Adipocyte (in vitro differentiated cells): ENCODE data around the gene HMCN1.

Experiments
- DNase-seq: peaks from one replicate; pipeline ENCODE4 v3.0.0-alpha.2; 2015; ENCODE audit warnings: low read depth
- H3K27me3 ChIP-seq: replicated peaks from 2 replicates; pipeline ENCODE4 v1.7.0; 2013; ENCODE audit warnings: mild to moderate bottlenecking, low read length, moderate library complexity; ENCODE audit not compliant: control insufficient read depth, insufficient read depth
- H3K36me3 ChIP-seq: 2 replicates; pipeline ENCODE4 v1.7.0; 2013; ENCODE audit warnings: low read length, mild to moderate bottlenecking, moderate library complexity; ENCODE audit not compliant: control insufficient read depth, insufficient read depth, severe bottlenecking
- H3K4me1 ChIP-seq: 2 replicates; pipeline ENCODE4 v1.7.0; 2013; ENCODE audit warnings: mild to moderate bottlenecking, low read length, moderate library complexity; ENCODE audit not compliant: control insufficient read depth, insufficient read depth
- H3K4me3 ChIP-seq: 2 replicates; pipeline ENCODE4 v1.7.0; 2013; ENCODE audit warnings: mild to moderate bottlenecking, low read length, moderate library complexity
- H3K9ac ChIP-seq: 2 replicates; pipeline ENCODE4 v1.7.0; 2013; ENCODE audit warnings: mild to moderate bottlenecking, low read length, moderate library complexity
- H3K9me3 ChIP-seq: 2 replicates; pipeline ENCODE4 v1.7.0; 2013; ENCODE audit warnings: mild to moderate bottlenecking, low read length, moderate library complexity; ENCODE audit not compliant: control insufficient read depth

HMCN1 gene

DNA sequence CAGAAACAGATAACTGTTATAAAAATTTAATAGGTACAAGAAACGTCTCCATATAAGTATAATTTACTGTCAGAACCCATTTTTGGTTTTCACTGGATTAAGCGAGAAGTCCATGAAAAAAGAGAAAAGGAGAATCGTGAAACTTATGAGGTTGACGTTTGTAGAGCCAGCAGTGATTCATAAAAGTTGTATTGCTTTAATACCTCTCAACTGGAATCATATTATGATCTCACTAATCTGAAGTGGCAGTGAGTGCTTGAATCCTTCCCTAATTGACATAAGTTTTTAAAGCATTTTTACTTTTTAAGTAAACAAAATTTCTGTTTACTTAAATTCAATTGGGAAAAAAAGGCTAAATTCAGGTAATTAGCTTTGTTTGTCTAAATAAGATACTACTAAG is 325.6 kb downstream of the HMCN1 start:
- no peak for DNase-seq
- Histone ChIP-seq H3K4me1 (peaks cover 16% of the 10 kb centered on the region), H3K36me3 (no peaks in the 10 kb centered on the region), H3K9ac (no peak overlapping the region), H3K27me3 (no peaks in the 10 kb centered on the region), H3K4me3 (peak overlapping the region; percentile 62), H3K9me3 (no peaks in the 10 kb centered on the region)

DNA sequence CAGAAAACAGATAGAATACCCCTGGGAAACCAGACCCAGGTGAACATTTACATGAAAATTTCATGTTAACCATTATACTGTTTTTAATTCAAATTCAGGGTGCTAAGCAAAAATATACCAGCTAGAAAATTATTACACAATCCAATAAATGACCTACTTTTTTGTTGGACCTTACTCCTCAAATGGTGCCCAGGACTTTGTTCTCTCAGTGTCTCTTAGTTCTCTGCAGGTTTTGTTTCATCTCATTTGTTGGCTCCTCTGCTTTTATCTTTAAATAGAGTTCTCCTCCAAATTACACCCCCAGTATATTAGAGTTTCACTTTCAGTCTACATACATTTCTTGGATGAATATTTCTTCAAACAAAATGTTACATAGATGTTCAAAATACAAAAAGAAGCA is 326.0 kb downstream of the HMCN1 start:
- Histone ChIP-seq H3K27me3 (no peaks in the 10 kb centered on the region), H3K9ac (no peak overlapping the region), H3K36me3 (no peaks in the 10 kb centered on the region), H3K4me3 (no peak overlapping the region), H3K4me1 (peaks cover 16% of the 10 kb centered on the region), H3K9me3 (no peaks in the 10 kb centered on the region)
- no peak for DNase-seq

GRCh38 chr1:186063091-186063657 is 329.0 kb downstream of the HMCN1 start:
- Histone ChIP-seq H3K36me3 (no peaks in the 10 kb centered on the region), H3K9ac (no peak overlapping the region), H3K4me3 (no peak overlapping the region), H3K9me3 (no peaks in the 10 kb centered on the region), H3K4me1 (peaks cover 16% of the 10 kb centered on the region), H3K27me3 (no peaks in the 10 kb centered on the region)
- no peak for DNase-seq

- Histone ChIP-seq H3K9me3 (no peaks in the 10 kb centered on the region), H3K36me3 (no peaks in the 10 kb centered on the region), H3K4me3 (no peak overlapping the region), H3K4me1 (no peaks in the 10 kb centered on the region), H3K9ac (no peak overlapping the region), H3K27me3 (no peaks in the 10 kb centered on the region)
- DNase-seq: no peak
Measured at GRCh38 chr1:186066411-186066810, 332.2 kb downstream of the HMCN1 start.

- Histone ChIP-seq H3K27me3 (no peaks in the 10 kb centered on the region), H3K4me3 (no peak overlapping the region), H3K36me3 (no peaks in the 10 kb centered on the region), H3K9ac (no peak overlapping the region), H3K9me3 (no peaks in the 10 kb centered on the region), H3K4me1 (peaks cover 15% of the 10 kb centered on the region)
- DNase-seq: no peak
Measured at GRCh38 chr1:186073697-186074096, 339.5 kb downstream of the HMCN1 start.

DNA sequence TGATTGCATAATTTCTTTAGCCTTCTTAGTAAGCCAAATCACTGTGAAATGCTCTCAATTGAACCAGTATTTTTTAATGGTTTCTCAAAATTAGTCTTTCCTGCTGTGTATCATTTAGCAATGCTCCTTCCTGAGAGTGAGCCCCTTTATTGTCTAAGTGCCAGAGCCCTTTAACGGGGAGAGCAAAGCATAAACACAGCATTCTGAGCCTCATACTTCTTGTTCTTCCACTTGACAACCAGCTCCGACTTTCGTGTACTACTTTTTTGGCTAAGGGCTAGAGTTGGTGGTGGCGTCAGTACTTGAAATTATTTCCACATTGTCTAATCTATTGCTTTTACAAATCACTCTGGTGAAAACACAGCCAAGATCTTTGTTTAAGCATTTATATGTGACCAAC is 341.8 kb downstream of the HMCN1 start:
- H3K9ac ChIP-seq: no peak overlapping the region
- H3K27me3 ChIP-seq: no peaks in the 10 kb centered on the region
- DNase-seq: no peak
- no peaks in the 10 kb centered on the region for H3K9me3 ChIP-seq
- peaks cover 17% of the 10 kb centered on the region for H3K4me1 ChIP-seq
- H3K36me3 ChIP-seq: no peaks in the 10 kb centered on the region
- peak overlapping the region; percentile 71 for H3K4me3 ChIP-seq

DNA sequence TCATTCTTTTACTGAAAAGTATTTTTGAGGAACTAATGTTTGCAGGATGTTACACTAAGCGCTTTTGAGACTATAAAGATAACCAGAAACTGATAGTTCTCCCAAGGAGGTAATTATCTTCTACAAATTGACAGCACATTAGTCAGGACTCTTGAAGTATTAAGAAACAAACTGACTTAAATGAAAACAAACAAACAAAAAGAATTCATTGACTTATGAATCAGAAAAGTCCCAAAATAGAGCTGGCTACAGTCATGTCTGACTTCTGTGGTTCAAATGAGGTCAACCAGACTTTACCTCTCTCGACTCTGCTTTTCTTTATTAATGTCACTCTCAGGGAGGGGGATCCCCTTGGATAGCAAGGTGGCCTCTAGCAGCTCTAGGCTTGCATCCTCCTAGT is 344.1 kb downstream of the HMCN1 start:
- no peaks in the 10 kb centered on the region for H3K36me3 ChIP-seq
- no peaks in the 10 kb centered on the region for H3K9me3 ChIP-seq
- no peak overlapping the region for H3K4me3 ChIP-seq
- no peak overlapping the region for H3K9ac ChIP-seq
- DNase-seq: peak; percentile 57
- H3K4me1 ChIP-seq: peaks cover 22% of the 10 kb centered on the region
- no peaks in the 10 kb centered on the region for H3K27me3 ChIP-seq

DNA sequence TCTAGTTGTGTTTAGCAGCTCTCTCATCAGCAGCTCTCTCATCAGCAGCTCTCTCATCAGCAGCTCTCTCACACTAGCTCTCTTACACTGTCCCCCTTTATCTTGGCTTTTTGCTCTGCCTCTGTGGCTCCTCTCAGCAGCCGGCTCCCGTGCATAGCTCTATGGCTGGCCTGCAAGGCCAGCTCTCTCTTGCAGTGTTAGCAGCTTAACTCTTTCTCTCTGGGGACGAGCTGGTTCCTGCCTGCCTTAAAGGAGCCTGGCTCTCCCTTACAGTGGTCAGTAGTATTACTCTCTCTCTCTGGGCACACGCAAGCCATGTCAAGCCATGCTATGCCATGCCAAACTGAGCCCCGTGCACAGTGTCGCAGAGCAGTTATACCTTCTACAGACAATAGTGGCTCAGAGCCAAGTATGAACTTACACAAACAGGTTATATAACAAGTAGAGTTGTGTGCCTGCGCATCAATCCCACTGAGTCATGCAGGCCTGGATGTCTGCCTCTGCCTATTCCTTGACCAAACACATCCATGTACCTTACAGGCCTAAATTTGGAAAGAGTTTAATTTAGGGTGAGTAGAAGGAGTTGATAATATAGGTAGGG is 345.0 kb downstream of the HMCN1 start:
- Histone ChIP-seq H3K9ac (no peak overlapping the region), H3K9me3 (no peaks in the 10 kb centered on the region), H3K4me1 (peaks cover 22% of the 10 kb centered on the region), H3K4me3 (no peak overlapping the region), H3K36me3 (no peaks in the 10 kb centered on the region), H3K27me3 (no peaks in the 10 kb centered on the region)
- no peak for DNase-seq

- Histone ChIP-seq H3K4me1 (peaks cover 9% of the 10 kb centered on the region), H3K9ac (no peak overlapping the region), H3K9me3 (no peaks in the 10 kb centered on the region), H3K36me3 (peaks cover 2% of the 10 kb centered on the region), H3K27me3 (no peaks in the 10 kb centered on the region), H3K4me3 (no peak overlapping the region)
- peak; percentile 61 for DNase-seq
Measured at GRCh38 chr1:186082235-186082937, 348.2 kb downstream of the HMCN1 start.

DNA sequence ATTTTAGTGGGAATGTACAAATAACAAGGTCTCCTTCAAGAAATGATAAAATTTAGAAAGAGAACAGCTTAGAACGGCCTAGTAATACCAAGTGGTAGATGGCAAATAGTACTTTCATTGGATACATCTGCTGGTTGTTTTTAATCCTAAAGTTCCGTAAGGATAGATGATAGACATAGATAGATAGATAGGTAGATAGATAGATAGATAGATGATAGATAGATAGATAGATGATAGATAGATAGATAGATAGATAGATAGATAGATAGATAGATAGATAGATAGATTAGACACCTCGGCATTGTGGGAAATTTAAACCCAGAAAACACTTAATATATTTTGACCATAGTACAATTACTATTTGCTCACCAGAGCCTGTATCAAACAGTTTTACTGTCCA is 352.4 kb downstream of the HMCN1 start:
- Histone ChIP-seq H3K9ac (no peak overlapping the region), H3K27me3 (no peaks in the 10 kb centered on the region), H3K4me3 (no peak overlapping the region), H3K9me3 (no peaks in the 10 kb centered on the region), H3K36me3 (peaks cover 4% of the 10 kb centered on the region), H3K4me1 (peaks cover 5% of the 10 kb centered on the region)
- no peak for DNase-seq

- peaks cover 14% of the 10 kb centered on the region for H3K4me1 ChIP-seq
- H3K36me3 ChIP-seq: peaks cover 4% of the 10 kb centered on the region
- DNase-seq: no peak
- no peaks in the 10 kb centered on the region for H3K27me3 ChIP-seq
- H3K9me3 ChIP-seq: no peaks in the 10 kb centered on the region
- H3K4me3 ChIP-seq: no peak overlapping the region
- no peak overlapping the region for H3K9ac ChIP-seq
Measured at GRCh38 chr1:186089940-186090339, 355.7 kb downstream of the HMCN1 start.
